ENCODE results near the gene VPS36. TPM values are rescaled to one million over a fixed set of nuclear protein-coding genes. Genes with fewer than 3 reads are reported as not detected.

The VPS36 gene
- total and polyA plus RNA-seq, 2 of the 4 experiments (the other 2 are of a cell fraction) = 14.8 to 16.7 TPM

DNA sequence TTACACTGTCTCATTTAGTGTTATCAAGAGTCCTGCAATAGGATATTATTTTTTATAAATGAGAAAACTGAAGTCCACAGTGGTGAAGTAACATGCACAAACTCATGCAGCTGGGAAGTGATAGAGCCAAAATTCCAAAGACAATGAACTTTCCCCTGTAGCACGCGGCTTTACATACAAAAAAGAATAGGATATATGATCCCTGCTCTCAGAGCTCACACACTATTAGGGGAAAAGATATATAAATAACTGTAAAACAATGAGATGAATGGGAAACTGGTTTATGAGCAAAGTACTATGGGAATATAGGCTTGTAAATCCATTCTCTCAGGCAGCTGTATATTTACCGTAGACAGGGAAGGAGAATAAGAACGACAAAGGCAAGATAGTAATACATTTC lies 84.1 kb downstream of the VPS36 start:
- Histone ChIP-seq H3K14ac (replicated peaks; ENCODE audit: low read depth, low read length) (no peak overlapping the region), H3K4me2 (ENCODE audit: low read depth, low read length) (no peak overlapping the region), H3K4me3 (ENCODE audit: insufficient read depth, low read depth, low read length) (no peak overlapping the region), H4K91ac (ENCODE audit: insufficient read depth, low read depth, low read length) (no peak overlapping the region), H3K9ac (ENCODE audit: low read depth, low read length) (no peak overlapping the region), H4K20me1 (ENCODE audit: insufficient read depth, low read length) (no peaks in the 10 kb centered on the region), H3K18ac (ENCODE audit: low read depth, low read length) (no peak overlapping the region), H2AFZ (replicated peaks; ENCODE audit: low read length, poor library complexity) (no peak overlapping the region), H2BK15ac (ENCODE audit: low read depth, low read length) (no peak overlapping the region), H4K8ac (ENCODE audit: low read depth in 2 of 2, low read length in 2 of 2) (no peak overlapping the region), H3K79me1 (ENCODE audit: low read depth in 1 of 2, low read length in 2 of 2) (no peaks in the 10 kb centered on the region), H3K4me1 (ENCODE audit: control insufficient read depth, insufficient read depth, low read length) (no peaks in the 10 kb centered on the region), H3K36me3 (ENCODE audit: control insufficient read depth, insufficient read depth, low read length) (no peaks in the 10 kb centered on the region), H3K23ac (ENCODE audit: low read depth, low read length) (no peak overlapping the region), H3K9me3 (ENCODE audit: control insufficient read depth, insufficient read depth, low read length) (no peaks in the 10 kb centered on the region), H4K5ac (ENCODE audit: low read depth, low read length) (no peak overlapping the region), H3K27me3 (ENCODE audit: control insufficient read depth, insufficient read depth, low read length) (no peaks in the 10 kb centered on the region), H2BK20ac (ENCODE audit: low read depth, low read length) (no peak overlapping the region), H3K56ac (ENCODE audit: extremely low read depth, insufficient read depth, low read length) (no peak overlapping the region), H2AK9ac (replicated peaks; ENCODE audit: low read depth, low read length, poor library complexity) (no peak overlapping the region), H3K9me1 (ENCODE audit: insufficient read depth, low read length) (no peaks in the 10 kb centered on the region), H2AK5ac (ENCODE audit: low read depth, low read length) (no peak overlapping the region), H3K27ac (ENCODE audit: insufficient read depth, low read length) (no peak overlapping the region), H2BK5ac (ENCODE audit: low read depth, low read length, poor library complexity, severe bottlenecking) (no peak overlapping the region), H3K4ac (ENCODE audit: low read depth, low read length) (no peak overlapping the region), H2BK120ac (ENCODE audit: low read depth, low read length) (no peak overlapping the region)
- ChIA-PET POLR2A (ENCODE audit: unreplicated experiment) (no interaction called here), CTCF (no interaction called here)
- intact Hi-C loops (cut with micrococcal nuclease) = no loop called here
- DNase-seq (peak; percentile 46), ATAC-seq (ENCODE audit: low read depth) (no peak)
- no peak for TF ChIP-seq MXI1 (IDR thresholded peaks at IDR 0.05; ENCODE audit: borderline replicate concordance, low read depth, low read length)
- no peak for TF ChIP-seq RFX5 (IDR thresholded peaks at IDR 0.05; ENCODE audit: low read depth, low read length)
- TF ChIP-seq FOS (IDR thresholded peaks at IDR 0.05; ENCODE audit: low read depth, low read length) = no peak
- TF ChIP-seq CEBPB (IDR thresholded peaks at IDR 0.05; ENCODE audit: low read depth, low read length) = no peak
- no peak for TF ChIP-seq MAFK (IDR thresholded peaks at IDR 0.05; ENCODE audit: low read depth, low read length)
- TF ChIP-seq, protein P1, sequence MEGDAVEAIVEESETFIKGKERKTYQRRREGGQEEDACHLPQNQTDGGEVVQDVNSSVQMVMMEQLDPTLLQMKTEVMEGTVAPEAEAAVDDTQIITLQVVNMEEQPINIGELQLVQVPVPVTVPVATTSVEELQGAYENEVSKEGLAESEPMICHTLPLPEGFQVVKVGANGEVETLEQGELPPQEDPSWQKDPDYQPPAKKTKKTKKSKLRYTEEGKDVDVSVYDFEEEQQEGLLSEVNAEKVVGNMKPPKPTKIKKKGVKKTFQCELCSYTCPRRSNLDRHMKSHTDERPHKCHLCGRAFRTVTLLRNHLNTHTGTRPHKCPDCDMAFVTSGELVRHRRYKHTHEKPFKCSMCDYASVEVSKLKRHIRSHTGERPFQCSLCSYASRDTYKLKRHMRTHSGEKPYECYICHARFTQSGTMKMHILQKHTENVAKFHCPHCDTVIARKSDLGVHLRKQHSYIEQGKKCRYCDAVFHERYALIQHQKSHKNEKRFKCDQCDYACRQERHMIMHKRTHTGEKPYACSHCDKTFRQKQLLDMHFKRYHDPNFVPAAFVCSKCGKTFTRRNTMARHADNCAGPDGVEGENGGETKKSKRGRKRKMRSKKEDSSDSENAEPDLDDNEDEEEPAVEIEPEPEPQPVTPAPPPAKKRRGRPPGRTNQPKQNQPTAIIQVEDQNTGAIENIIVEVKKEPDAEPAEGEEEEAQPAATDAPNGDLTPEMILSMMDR (conservative IDR thresholded peaks at IDR 0.05; ENCODE audit: low read depth, low read length) = no peak
- TF ChIP-seq, protein P2, sequence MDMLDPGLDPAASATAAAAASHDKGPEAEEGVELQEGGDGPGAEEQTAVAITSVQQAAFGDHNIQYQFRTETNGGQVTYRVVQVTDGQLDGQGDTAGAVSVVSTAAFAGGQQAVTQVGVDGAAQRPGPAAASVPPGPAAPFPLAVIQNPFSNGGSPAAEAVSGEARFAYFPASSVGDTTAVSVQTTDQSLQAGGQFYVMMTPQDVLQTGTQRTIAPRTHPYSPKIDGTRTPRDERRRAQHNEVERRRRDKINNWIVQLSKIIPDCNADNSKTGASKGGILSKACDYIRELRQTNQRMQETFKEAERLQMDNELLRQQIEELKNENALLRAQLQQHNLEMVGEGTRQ (IDR thresholded peaks at IDR 0.05; ENCODE audit: low read depth, low read length) = no peak
- no peak for TF ChIP-seq POLR2A (IDR thresholded peaks at IDR 0.05; ENCODE audit: low read depth, low read length)
- no peak for TF ChIP-seq CHD1 (IDR thresholded peaks at IDR 0.05; ENCODE audit: low read depth, low read length)
- no peak for TF ChIP-seq NFE2L2 (IDR thresholded peaks at IDR 0.05; ENCODE audit: low read depth, low read length)
- TF ChIP-seq MAZ (IDR thresholded peaks at IDR 0.05; ENCODE audit: borderline replicate concordance, low read depth, low read length) = no peak
- no peak for TF ChIP-seq SMC3 (IDR thresholded peaks at IDR 0.05; ENCODE audit: low read depth, low read length)
- dilution Hi-C loops (cut with HindIII; ENCODE audit: low sequenced_read_pairs, unreplicated experiment) = no loop called here
- no TSS peak for BruUV-seq (replicated peaks)
- in situ Hi-C loops (cut with MboI; ENCODE audit: low sequenced_read_pairs) = no loop called here
- no CpG with 5 or more reads among the region's 4 CpGs for WGBS, 2 experiments (ENCODE audit: extremely low coverage in 2 of 2, insufficient read length in 1 of 2)

All from IMR-90 (cell line).